Breast epithelium (tissue), 4 donors: ENCODE measurements around the gene OXER1. TPM values are rescaled to one million over a fixed set of nuclear protein-coding genes. Genes with fewer than 3 reads are reported as not detected.

ENCODE experiments used
- DNase-seq, 2 donors: peaks; one replicate each; pipeline ENCODE4 v3.0.0-alpha.2; 2019; ENCODE audit warnings: low spot score in 2 of 2
- H3K27ac ChIP-seq, 2 donors: fragments of 200-600 bp; sonication (generic) in 1 of 2; one replicate each; pipeline ENCODE4 v1.5.1; 2016 to 2019; ENCODE audit warnings: mild to moderate bottlenecking in 1 of 2
- H3K27me3 ChIP-seq, 2 donors: fragments of 200-600 bp; sonication (generic) in 1 of 2; one replicate each; pipeline versions ENCODE4 v1.5.1 to v1.6.0; 2017 to 2019; ENCODE audit warnings: control low read depth in 1 of 2, mild to moderate bottlenecking in 1 of 2
- H3K36me3 ChIP-seq: fragments of 200-600 bp; one replicate; pipeline ENCODE4 v1.5.1; 2019
- H3K4me1 ChIP-seq, 2 donors: fragments of 200-600 bp; sonication (generic); one replicate each; pipeline ENCODE4 v1.5.1; 2016 to 2019; ENCODE audit warnings: control low read depth in 1 of 2
- H3K4me3 ChIP-seq, 3 donors: fragments of 200-600 bp; sonication (generic); 1 replicate in 2 of 3; 2 replicates in 1 of 3; pipeline ENCODE4 v1.5.1; 2016 to 2019; ENCODE audit warnings: mild to moderate bottlenecking in 3 of 3, moderate library complexity in 2 of 3
- H3K9me3 ChIP-seq, 2 donors: fragments of 200-600 bp; sonication (generic) in 1 of 2; one replicate each; pipeline ENCODE4 v1.5.1; 2016 to 2019; ENCODE audit warnings: control low read depth in 1 of 2
- CTCF ChIP-seq, 3 donors: fragments of 450-650 bp; IDR thresholded peaks; one replicate each; pipeline ENCODE4 v1.5.1; 2016 to 2017; ENCODE audit warnings: antibody characterized with exemption in 3 of 3, mild to moderate bottlenecking in 3 of 3, moderate library complexity in 3 of 3
- POLR2A ChIP-seq: fragments of 450-650 bp; IDR thresholded peaks from one replicate; pipeline ENCODE4 v1.6.1; 2016; ENCODE audit warnings: antibody characterized with exemption, mild to moderate bottlenecking, moderate library complexity
- POLR2AphosphoS5 ChIP-seq, 3 donors: sonication (generic); formaldehyde crosslinking; IDR thresholded peaks; one replicate each; pipeline ENCODE4 v1.6.1; 2017; ENCODE audit warnings: antibody characterized with exemption in 3 of 3
- intact Hi-C: fragments of 100-400 bp; cut with DNase I; formaldehyde crosslinking; loops from one replicate; pipeline ENCODE4 v1.15.1; 2023; ENCODE audit warnings: low total_unique reads
- total RNA-seq, 3 donors: library from RNA; depleted of rRNA; stranded (reverse); fragments of >200 nt; gene quantifications; one replicate each; pipeline ENCODE4 v1.1.0, GENCODE V29; 2016

OXER1 gene
- total RNA-seq, 3 donors from 2014 or later = 0.80 to 1.0 (median 0.98) TPM

- intact Hi-C loops = no loop called here
- DNase-seq = no peak
- H3K9me3 ChIP-seq = no peaks in the 10 kb centered on the region
- no peaks in the 10 kb centered on the region for H3K27me3 ChIP-seq
- TF ChIP-seq POLR2AphosphoS5 (IDR thresholded peaks at IDR 0.05) = no peak
- TF ChIP-seq POLR2A = no peak
- no peak for TF ChIP-seq CTCF (IDR thresholded peaks at IDR 0.05)
- H3K4me3 ChIP-seq = no peak overlapping the region
- H3K36me3 ChIP-seq = no peaks in the 10 kb centered on the region
- no peaks in the 10 kb centered on the region for H3K4me1 ChIP-seq
- H3K27ac ChIP-seq = no peak overlapping the region
Measured at GRCh38 chr2:42747422-42747821, 16.5 kb downstream of the OXER1 start.

GRCh38 chr2:42744545-42745082 lies 19.3 kb downstream of the OXER1 start:
- intact Hi-C loops = loop anchor here (5.0 kb wide), 1 partner anchor 332 kb away; no protein-coding TSS in a partner anchor
- TF ChIP-seq POLR2A = no peak
- no peak for TF ChIP-seq POLR2AphosphoS5 (IDR thresholded peaks at IDR 0.05)
- TF ChIP-seq CTCF (IDR thresholded peaks at IDR 0.05) = no peak
- no peaks in the 10 kb centered on the region for H3K36me3 ChIP-seq

GRCh38 chr2:42743659-42743990 lies 20.3 kb downstream of the OXER1 start:
- Histone ChIP-seq H3K4me3 (no peak overlapping the region), H3K4me1 (no peaks in the 10 kb centered on the region), H3K9me3 (no peaks in the 10 kb centered on the region), H3K36me3 (no peaks in the 10 kb centered on the region), H3K27me3 (no peaks in the 10 kb centered on the region), H3K27ac (no peak overlapping the region)
- no peak for DNase-seq
- intact Hi-C loops = loop anchor here (5.0 kb wide), 1 partner anchor 331 kb away; no protein-coding TSS in a partner anchor
- no peak for TF ChIP-seq POLR2AphosphoS5 (IDR thresholded peaks at IDR 0.05)
- no peak for TF ChIP-seq POLR2A
- no peak for TF ChIP-seq CTCF (IDR thresholded peaks at IDR 0.05)

More at GRCh38 chr2:42744545-42745082, 19.3 kb downstream of the OXER1 start:
- no peaks in the 10 kb centered on the region for H3K27me3 ChIP-seq
- no peaks in the 10 kb centered on the region for H3K4me1 ChIP-seq
- no peaks in the 10 kb centered on the region for H3K9me3 ChIP-seq
- no peak overlapping the region for H3K27ac ChIP-seq
- no peak for DNase-seq
- no peak overlapping the region for H3K4me3 ChIP-seq

GRCh38 chr2:42742740-42743658 lies 20.9 kb downstream of the OXER1 start:
- H3K27ac ChIP-seq = no peak overlapping the region
- TF ChIP-seq POLR2A (no peak), CTCF (IDR thresholded peaks at IDR 0.05) (no peak), POLR2AphosphoS5 (IDR thresholded peaks at IDR 0.05) (no peak)
- H3K36me3 ChIP-seq = no peaks in the 10 kb centered on the region
- no peak for DNase-seq
- H3K27me3 ChIP-seq = no peaks in the 10 kb centered on the region
- no peaks in the 10 kb centered on the region for H3K4me1 ChIP-seq
- H3K9me3 ChIP-seq = no peaks in the 10 kb centered on the region
- H3K4me3 ChIP-seq = no peak overlapping the region
- intact Hi-C loops = loop anchor here (5.0 kb wide), 1 partner anchor 331 kb away; no protein-coding TSS in a partner anchor

- intact Hi-C loops = loop anchor here (5.0 kb wide), 1 partner anchor 329 kb away; no protein-coding TSS in a partner anchor
- no peaks in the 10 kb centered on the region for H3K9me3 ChIP-seq
- no peak overlapping the region for H3K4me3 ChIP-seq
- TF ChIP-seq CTCF (IDR thresholded peaks at IDR 0.05) (no peak), POLR2A (no peak), POLR2AphosphoS5 (IDR thresholded peaks at IDR 0.05) (no peak)
- no peak for DNase-seq
- no peaks in the 10 kb centered on the region for H3K27me3 ChIP-seq
- H3K36me3 ChIP-seq = no peaks in the 10 kb centered on the region
- no peak overlapping the region for H3K27ac ChIP-seq
- H3K4me1 ChIP-seq = no peaks in the 10 kb centered on the region
Measured at GRCh38 chr2:42741140-42741539, 22.8 kb downstream of the OXER1 start.
